HCT116 (cell line): Measurements from ENCODE around the gene TM4SF4. TPM values are rescaled to one million over a fixed set of nuclear protein-coding genes. Genes with fewer than 3 reads are reported as not detected.

ENCODE experiments used
- ATAC-seq: fragments of 200-7000 bp; cut with Tn5 transposase; 2 replicates; pipeline ENCODE4 v1.9.1; 2020; ENCODE audit warnings: mild to moderate bottlenecking, moderate library complexity
- BruUV-seq: library from RNA; stranded (reverse); fragments of 400-500 nt; replicated peaks from 2 replicates; lab custom pipeline; 2021; lab: Mats Ljungman, UMichigan
- CTCF ChIA-PET: fragments of 300-600 bp; sonication (Branson Sonifier 250); formaldehyde crosslinking; loops from one replicate; lab custom pipeline; 2021; ENCODE audit warnings: antibody characterized with exemption; lab: Charles Lee
- POLR2A ChIA-PET: fragments of 300-600, 350-600 bp; sonication (Branson Sonifier 250); formaldehyde crosslinking; loops from one replicate; lab custom pipeline; 2021; ENCODE audit warnings: antibody characterized with exemption; lab: Charles Lee
- RAD21 ChIA-PET, 2 experiments: fragments of 300-600 bp; sonication (Branson Sonifier 250); formaldehyde crosslinking; loops; one replicate each; lab custom pipeline; 2023; ENCODE audit warnings: low total read pairs in 2 of 2; ENCODE audit not compliant: uncharacterized antibody in 2 of 2, unreplicated experiment in 2 of 2, low non-redundant PET in 1 of 2; lab: Charles Lee
- DNase-seq: peaks from one replicate; pipeline ENCODE4 v3.0.0-alpha.2; 2010; ENCODE audit warnings: low read depth, low spot score
- H2AFZ ChIP-seq: fragments of 200-600 bp; shearing (Covaris generic), sonication (generic); 2 replicates; pipeline ENCODE4 v1.6.1; 2017; ENCODE audit warnings: low read depth, mixed run types, mixed read lengths, antibody characterized with exemption, low read length; ENCODE audit not compliant: poor library complexity, severe bottlenecking
- H3K27ac ChIP-seq: 2 replicates; pipeline ENCODE4 v1.5.1; 2012; ENCODE audit warnings: low read depth, low read length
- H3K27me3 ChIP-seq: fragments of 200-600 bp; sonication (generic); 2 replicates; pipeline ENCODE4 v1.6.1; 2016; ENCODE audit warnings: mixed run types, low read length, mixed read lengths; ENCODE audit not compliant: insufficient read depth
- H3K36me3 ChIP-seq, 2 experiments: fragments of 200-500 bp in 1 of 2; fragments of 200-600 bp in 1 of 2; sonication (Bioruptor generic) in 1 of 2; sonication (generic) in 1 of 2; 2 replicates each; pipeline versions ENCODE4 v1.5.1 to v1.6.1; 2014 to 2016; ENCODE audit warnings: low read length in 2 of 2, inconsistent platforms in 1 of 2, mixed read lengths in 1 of 2, mixed run types in 1 of 2; ENCODE audit not compliant: insufficient read depth in 2 of 2, control insufficient read depth in 1 of 2
- H3K4me1 ChIP-seq, 2 experiments: fragments of 200-600 bp in 1 of 2; sonication (generic) in 1 of 2; 2 replicates each; pipeline versions ENCODE4 v1.5.1 to v1.6.1; 2012 to 2017; ENCODE audit warnings: low read length in 2 of 2, inconsistent platforms in 1 of 2, mild to moderate bottlenecking in 1 of 2, mixed read lengths in 1 of 2, mixed run types in 1 of 2, moderate library complexity in 1 of 2; ENCODE audit not compliant: insufficient read depth in 2 of 2, control insufficient read depth in 1 of 2
- H3K4me2 ChIP-seq: fragments of 200-600 bp; sonication (generic); 2 replicates; pipeline ENCODE4 v1.6.1; 2017; ENCODE audit warnings: mixed run types, low read length, mixed read lengths
- H3K4me3 ChIP-seq, 2 experiments: fragments of 200-600 bp in 1 of 2; sonication (generic) in 1 of 2; replicated peaks in 1 of 2; 2 replicates each; pipeline ENCODE4 v1.5.1; 2011 to 2016; ENCODE audit warnings: low read length in 2 of 2, control low read depth in 1 of 2, low read depth in 1 of 2, mild to moderate bottlenecking in 1 of 2, mixed read lengths in 1 of 2, mixed run types in 1 of 2
- H3K79me2 ChIP-seq: fragments of 200-600 bp; sonication (generic); 2 replicates; pipeline ENCODE4 v1.6.1; 2017; ENCODE audit warnings: mild to moderate bottlenecking, mixed run types, low read length, moderate library complexity, mixed read lengths; ENCODE audit not compliant: insufficient read depth
- H3K9ac ChIP-seq: fragments of 200-600 bp; sonication (generic); 2 replicates; pipeline ENCODE4 v1.6.1; 2016; ENCODE audit warnings: low read length, mixed read lengths
- H3K9me2 ChIP-seq: fragments of 200-600 bp; sonication (generic), shearing (Covaris generic); 2 replicates; pipeline ENCODE4 v1.6.1; 2017; ENCODE audit warnings: mixed run types, mild to moderate bottlenecking, moderate library complexity; ENCODE audit not compliant: insufficient read depth
- H3K9me3 ChIP-seq, 2 experiments: fragments of 200-500 bp in 1 of 2; fragments of 200-600 bp in 1 of 2; sonication (Bioruptor generic) in 1 of 2; sonication (generic) in 1 of 2; 2 replicates each; pipeline ENCODE4 v1.6.1; 2014 to 2017; ENCODE audit warnings: low read length in 2 of 2, mixed read lengths in 2 of 2, inconsistent platforms in 1 of 2, low read depth in 1 of 2, mild to moderate bottlenecking in 1 of 2, mixed run types in 1 of 2, moderate library complexity in 1 of 2; ENCODE audit not compliant: control insufficient read depth in 1 of 2, insufficient read depth in 1 of 2
- H4K20me1 ChIP-seq: fragments of 200-600 bp; sonication (generic), shearing (Covaris generic); 2 replicates; pipeline ENCODE4 v1.6.1; 2017; ENCODE audit warnings: mixed run types, mild to moderate bottlenecking, moderate library complexity; ENCODE audit not compliant: insufficient read depth
- CBX3 ChIP-seq: IDR thresholded peaks from 2 replicates; pipeline ENCODE4 v1.6.1; 2012; ENCODE audit warnings: low read depth
- ELF1 ChIP-seq: IDR thresholded peaks from 2 replicates; pipeline ENCODE4 v1.6.1; 2012; ENCODE audit warnings: low read depth, borderline replicate concordance
- EZH2 ChIP-seq: fragments of 200-600 bp; sonication (generic); IDR thresholded peaks from 2 replicates; pipeline ENCODE4 v1.6.1; 2017; ENCODE audit warnings: antibody characterized with exemption, mixed run types
- EZH2phosphoT487 ChIP-seq: fragments of 200-600 bp; IDR thresholded peaks from 2 replicates; pipeline ENCODE4 v1.6.1; 2018; ENCODE audit warnings: antibody characterized with exemption, borderline replicate concordance
- FOSL1 ChIP-seq: IDR thresholded peaks from 2 replicates; pipeline ENCODE4 v1.6.1; 2012; ENCODE audit warnings: low read depth
- JUND ChIP-seq: IDR thresholded peaks from 2 replicates; pipeline ENCODE4 v1.6.1; 2012
- POLR2A ChIP-seq: IDR thresholded peaks from 2 replicates; pipeline ENCODE4 v1.7.0; 2011; ENCODE audit warnings: borderline replicate concordance; ENCODE audit not compliant: insufficient read depth, insufficient read length; ENCODE audit errors: extremely low read depth
- RAD21 ChIP-seq: IDR thresholded peaks from 2 replicates; pipeline ENCODE4 v1.6.1; 2012; ENCODE audit warnings: low read depth, mild to moderate bottlenecking
- SIN3A ChIP-seq: IDR thresholded peaks from 2 replicates; pipeline ENCODE4 v1.6.1; 2012; ENCODE audit warnings: low read depth
- SP1 ChIP-seq: IDR thresholded peaks from 2 replicates; pipeline ENCODE4 v1.6.1; 2012; ENCODE audit warnings: low read depth
- TCF7L2 ChIP-seq: IDR thresholded peaks from 2 replicates; pipeline ENCODE4 v1.7.0; 2011; ENCODE audit warnings: borderline replicate concordance, inconsistent platforms; ENCODE audit not compliant: insufficient read depth, insufficient read length; ENCODE audit errors: extremely low read depth
- intact Hi-C: fragments of 100-400 bp; cut with micrococcal nuclease; formaldehyde crosslinking; loops from 2 replicates; pipeline ENCODE4 v1.10.0; 2022
- total RNA-seq: library from RNA; stranded (reverse); gene quantifications from one replicate; pipeline ENCODE4 v1.2.1, GENCODE V29; 2021; ENCODE audit not compliant: unreplicated experiment
- TF ChIP-seq, protein P1 (sequence below), 3 experiments: fragments of 200-600 bp in 1 of 3; sonication (generic) in 1 of 3; IDR thresholded peaks in 2 of 3; conservative IDR thresholded peaks in 1 of 3; 2 replicates each; pipeline ENCODE4 v1.5.1; 2012 to 2017; ENCODE audit warnings: low read depth in 2 of 3, low read length in 2 of 3, antibody characterized with exemption in 1 of 3, borderline replicate concordance in 1 of 3, control low read depth in 1 of 3, mild to moderate bottlenecking in 1 of 3, mixed read lengths in 1 of 3, mixed run types in 1 of 3, moderate library complexity in 1 of 3; ENCODE audit not compliant: insufficient read depth in 1 of 3
- TF ChIP-seq, protein P2 (sequence below): IDR thresholded peaks from 2 replicates; pipeline ENCODE4 v1.6.1; 2012
- TF ChIP-seq, protein P3 (sequence below): IDR thresholded peaks from 2 replicates; pipeline ENCODE4 v1.6.1; 2011; ENCODE audit warnings: mild to moderate bottlenecking, low read length, moderate library complexity; ENCODE audit not compliant: insufficient replicate concordance; ENCODE audit errors: extremely low read depth
- TF ChIP-seq, protein P4 (sequence below): IDR thresholded peaks from 2 replicates; pipeline ENCODE4 v1.6.1; 2012

The TM4SF4 gene
- total RNA-seq, 1 experiment from 2014 or later = 0.91 TPM

DNA sequence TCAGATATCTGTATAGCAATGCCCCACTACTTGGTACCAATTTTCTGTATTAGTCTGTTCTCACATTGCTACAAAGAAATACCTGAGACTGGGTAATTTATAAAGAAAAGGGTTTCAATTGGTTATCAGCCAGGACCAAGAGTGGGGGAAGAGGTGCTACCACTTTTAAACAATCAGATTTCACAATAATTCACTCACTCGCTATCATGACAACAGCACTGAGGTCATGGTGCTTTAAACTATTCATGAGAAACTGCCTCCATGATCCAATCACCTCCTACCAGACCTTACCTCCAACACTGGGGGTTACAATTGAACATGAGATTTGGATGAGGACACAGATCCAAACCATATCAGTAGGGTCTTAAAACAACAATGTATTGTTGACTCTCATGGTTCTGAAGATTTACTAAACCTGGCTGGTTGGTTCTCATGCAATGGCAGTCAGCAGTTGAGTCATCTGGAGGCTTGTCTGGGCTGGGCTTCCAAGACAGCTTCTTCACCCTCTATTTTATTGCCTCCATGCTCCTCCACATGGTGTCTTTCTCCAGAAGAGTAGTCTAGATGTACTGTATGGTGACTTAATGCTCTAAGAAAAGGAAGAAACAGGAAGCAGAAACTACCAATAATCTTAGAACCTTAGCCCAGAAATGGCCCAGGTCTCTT, 21.2 kb upstream of the TM4SF4 start:
- DNase-seq (no peak), ATAC-seq (no peak)
- H3K79me2 ChIP-seq = no peaks in the 10 kb centered on the region
- no peaks in the 10 kb centered on the region for H3K9me2 ChIP-seq
- no peak overlapping the region for H3K9ac ChIP-seq
- no peak overlapping the region for H2AFZ ChIP-seq
- H4K20me1 ChIP-seq = no peaks in the 10 kb centered on the region
- no peaks in the 10 kb centered on the region for H3K27me3 ChIP-seq
- H3K9me3 ChIP-seq = peaks cover 3 to 6% of the 10 kb centered on the region in 2 experiments; a peak in 2 of 4 replicates
- ChIA-PET POLR2A (no interaction called here), CTCF (no interaction called here), RAD21 (no interaction called here)
- no peak overlapping the region for H3K27ac ChIP-seq
- H3K4me3 ChIP-seq = no peak overlapping the region
- intact Hi-C loops = no loop called here
- no peak for TF ChIP-seq SP1
- H3K4me1 ChIP-seq = peaks cover 0 to 9% of the 10 kb centered on the region in 2 experiments; a peak in 2 of 4 replicates
- no peaks in the 10 kb centered on the region for H3K36me3 ChIP-seq
- BruUV-seq = no TSS peak
- H3K4me2 ChIP-seq = no peak overlapping the region

DNA sequence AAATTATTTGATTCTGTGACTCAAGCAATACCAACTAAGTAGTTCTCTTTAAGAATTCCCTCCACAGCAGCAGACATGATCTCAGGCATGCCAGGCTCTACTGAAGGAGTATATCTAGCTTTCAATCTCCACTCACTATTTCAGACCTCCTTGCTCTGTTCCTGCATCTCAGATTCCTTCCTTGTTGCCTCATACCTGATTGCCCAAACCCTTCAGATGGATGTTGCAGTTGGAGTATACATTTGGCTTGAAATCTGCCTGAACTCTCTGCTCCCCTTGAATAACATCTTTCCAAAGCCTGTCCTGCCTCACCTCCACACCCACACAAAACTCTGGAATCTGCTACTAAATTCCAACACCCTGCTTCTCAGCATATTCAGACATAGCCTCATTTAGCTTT, 19.8 kb upstream of the TM4SF4 start:
- Histone ChIP-seq H3K4me1 (peaks cover 0 to 2% of the 10 kb centered on the region in 2 experiments; a peak in 1 of 4 replicates), H4K20me1 (no peaks in the 10 kb centered on the region), H3K36me3 (no peaks in the 10 kb centered on the region), H3K9me2 (no peaks in the 10 kb centered on the region), H3K27me3 (no peaks in the 10 kb centered on the region), H3K79me2 (no peaks in the 10 kb centered on the region), H3K4me2 (no peak overlapping the region), H3K9me3 (peaks cover 3 to 6% of the 10 kb centered on the region in 2 experiments; a peak in 2 of 4 replicates), H2AFZ (no peak overlapping the region), H3K27ac (no peak overlapping the region), H3K9ac (no peak overlapping the region), H3K4me3 (no peak overlapping the region)
- RAD21 ChIA-PET = no interaction called here
- no TSS peak for BruUV-seq
- CTCF ChIA-PET = interaction anchor here (1.2 kb wide), 1 partner anchor 34 kb away, joined by 3 read pairs; no protein-coding TSS in a partner anchor
- no peak for DNase-seq
- POLR2A ChIA-PET = no interaction called here
- no peak for ATAC-seq
- intact Hi-C loops = no loop called here
- TF ChIP-seq FOSL1 (no peak), EZH2 (no peak), SIN3A (no peak), EZH2phosphoT487 (no peak), JUND (no peak), RAD21 (no peak), SP1 (no peak), CBX3 (no peak), TCF7L2 (no peak), ELF1 (no peak), POLR2A (no peak)
- TF ChIP-seq, protein P1, sequence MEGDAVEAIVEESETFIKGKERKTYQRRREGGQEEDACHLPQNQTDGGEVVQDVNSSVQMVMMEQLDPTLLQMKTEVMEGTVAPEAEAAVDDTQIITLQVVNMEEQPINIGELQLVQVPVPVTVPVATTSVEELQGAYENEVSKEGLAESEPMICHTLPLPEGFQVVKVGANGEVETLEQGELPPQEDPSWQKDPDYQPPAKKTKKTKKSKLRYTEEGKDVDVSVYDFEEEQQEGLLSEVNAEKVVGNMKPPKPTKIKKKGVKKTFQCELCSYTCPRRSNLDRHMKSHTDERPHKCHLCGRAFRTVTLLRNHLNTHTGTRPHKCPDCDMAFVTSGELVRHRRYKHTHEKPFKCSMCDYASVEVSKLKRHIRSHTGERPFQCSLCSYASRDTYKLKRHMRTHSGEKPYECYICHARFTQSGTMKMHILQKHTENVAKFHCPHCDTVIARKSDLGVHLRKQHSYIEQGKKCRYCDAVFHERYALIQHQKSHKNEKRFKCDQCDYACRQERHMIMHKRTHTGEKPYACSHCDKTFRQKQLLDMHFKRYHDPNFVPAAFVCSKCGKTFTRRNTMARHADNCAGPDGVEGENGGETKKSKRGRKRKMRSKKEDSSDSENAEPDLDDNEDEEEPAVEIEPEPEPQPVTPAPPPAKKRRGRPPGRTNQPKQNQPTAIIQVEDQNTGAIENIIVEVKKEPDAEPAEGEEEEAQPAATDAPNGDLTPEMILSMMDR (IDR thresholded peaks at IDR 0.05 in 2 of 3, conservative IDR thresholded peaks at IDR 0.05 in 1 of 3; ENCODE audit: borderline replicate concordance in 1 of 3, insufficient read depth in 1 of 3, low read depth in 2 of 3, low read length in 2 of 3) = no peak
- TF ChIP-seq, protein P2, sequence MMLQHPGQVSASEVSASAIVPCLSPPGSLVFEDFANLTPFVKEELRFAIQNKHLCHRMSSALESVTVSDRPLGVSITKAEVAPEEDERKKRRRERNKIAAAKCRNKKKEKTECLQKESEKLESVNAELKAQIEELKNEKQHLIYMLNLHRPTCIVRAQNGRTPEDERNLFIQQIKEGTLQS = no peak
- TF ChIP-seq, protein P3, sequence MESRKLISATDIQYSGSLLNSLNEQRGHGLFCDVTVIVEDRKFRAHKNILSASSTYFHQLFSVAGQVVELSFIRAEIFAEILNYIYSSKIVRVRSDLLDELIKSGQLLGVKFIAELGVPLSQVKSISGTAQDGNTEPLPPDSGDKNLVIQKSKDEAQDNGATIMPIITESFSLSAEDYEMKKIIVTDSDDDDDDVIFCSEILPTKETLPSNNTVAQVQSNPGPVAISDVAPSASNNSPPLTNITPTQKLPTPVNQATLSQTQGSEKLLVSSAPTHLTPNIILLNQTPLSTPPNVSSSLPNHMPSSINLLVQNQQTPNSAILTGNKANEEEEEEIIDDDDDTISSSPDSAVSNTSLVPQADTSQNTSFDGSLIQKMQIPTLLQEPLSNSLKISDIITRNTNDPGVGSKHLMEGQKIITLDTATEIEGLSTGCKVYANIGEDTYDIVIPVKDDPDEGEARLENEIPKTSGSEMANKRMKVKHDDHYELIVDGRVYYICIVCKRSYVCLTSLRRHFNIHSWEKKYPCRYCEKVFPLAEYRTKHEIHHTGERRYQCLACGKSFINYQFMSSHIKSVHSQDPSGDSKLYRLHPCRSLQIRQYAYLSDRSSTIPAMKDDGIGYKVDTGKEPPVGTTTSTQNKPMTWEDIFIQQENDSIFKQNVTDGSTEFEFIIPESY = no peak
- TF ChIP-seq, protein P4, sequence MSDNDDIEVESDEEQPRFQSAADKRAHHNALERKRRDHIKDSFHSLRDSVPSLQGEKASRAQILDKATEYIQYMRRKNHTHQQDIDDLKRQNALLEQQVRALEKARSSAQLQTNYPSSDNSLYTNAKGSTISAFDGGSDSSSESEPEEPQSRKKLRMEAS = no peak
